Mucosa of descending colon (tissue), 3 donors: ENCODE results near the gene INHBB. TPM values are rescaled to one million over a fixed set of nuclear protein-coding genes. Genes with fewer than 3 reads are reported as not detected.

Experiments used
- ATAC-seq: fragments of 200-7000 bp; cut with Tn5 transposase; one replicate; pipeline ENCODE4 v1.9.1; 2020; ENCODE audit warnings: mild to moderate bottlenecking, moderate library complexity
- DNase-seq, 3 donors: peaks; one replicate each; pipeline ENCODE4 v3.0.0-alpha.2; 2020
- H3K36me3 ChIP-seq: fragments of 200-600 bp; one replicate; pipeline ENCODE4 v1.8.0; 2021; ENCODE audit warnings: low read depth, mild to moderate bottlenecking
- H3K4me1 ChIP-seq: fragments of 200-600 bp; one replicate; pipeline ENCODE4 v1.8.0; 2021; ENCODE audit warnings: low read depth, mild to moderate bottlenecking
- H3K4me3 ChIP-seq: fragments of 200-600 bp; one replicate; pipeline ENCODE4 v1.8.0; 2021; ENCODE audit warnings: mild to moderate bottlenecking
- H3K9me3 ChIP-seq: fragments of 200-600 bp; one replicate; pipeline ENCODE4 v1.8.0; 2021; ENCODE audit warnings: mild to moderate bottlenecking
- intact Hi-C, 2 donors: fragments of 100-400 bp; cut with DNase I in 1 of 2; cut with micrococcal nuclease in 1 of 2; formaldehyde crosslinking; loops; one replicate each; pipeline versions ENCODE4 v1.11.0 to v1.11.1; 2022; cut with DNase I, micrococcal nuclease
- total RNA-seq, 3 donors: library from RNA; stranded (reverse); fragmentation: NEBNext Ultra II Directional in 2 of 3; extraction: Animal tissue kit (Norgen Biotek cat#: 25700) in 2 of 3; gene quantifications; one replicate each; pipeline versions ENCODE4 v1.2.1 to v1.2.4, GENCODE V29; 2021 to 2023
- TF ChIP-seq, protein P1 (sequence below): fragments of 200-600 bp; IDR thresholded peaks from one replicate; pipeline ENCODE4 v1.8.0; 2022; ENCODE audit warnings: antibody characterized with exemption, mild to moderate bottlenecking
- donor health status: DM: no; HTN: no; CAD: no; lungs with moderate emphysema.
- donor health status: DM: no; HTN: no; CAD: no.
- donor health status: DM: no; HTN: yes; CAD: no.

INHBB gene
- total RNA-seq, 3 donors from 2014 or later = 0.10 to 0.92 (median 0.29) TPM

DNA sequence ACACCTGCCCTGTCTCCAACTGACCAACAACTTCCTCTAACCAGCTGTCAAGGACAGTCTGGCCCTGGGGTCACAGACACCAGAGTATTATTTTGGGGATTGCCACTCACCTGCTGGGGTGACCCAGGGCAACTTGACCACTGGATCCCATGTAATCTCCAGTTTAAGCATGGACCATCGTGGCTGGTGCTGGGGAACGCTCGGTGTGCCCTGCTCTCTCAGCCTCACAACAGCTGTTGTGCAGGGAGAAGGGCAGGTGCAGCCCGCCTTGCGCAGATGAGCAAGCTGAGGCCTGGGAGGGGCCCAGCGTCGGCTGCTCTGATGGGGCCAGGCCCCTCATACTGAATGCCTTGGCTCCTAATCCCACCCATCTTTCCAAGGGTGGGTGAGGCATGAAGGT lies 21.0 kb upstream of the INHBB start:
- DNase-seq (no peak), ATAC-seq (no peak)
- no peaks in the 10 kb centered on the region for H3K36me3 ChIP-seq
- TF ChIP-seq, protein P1, sequence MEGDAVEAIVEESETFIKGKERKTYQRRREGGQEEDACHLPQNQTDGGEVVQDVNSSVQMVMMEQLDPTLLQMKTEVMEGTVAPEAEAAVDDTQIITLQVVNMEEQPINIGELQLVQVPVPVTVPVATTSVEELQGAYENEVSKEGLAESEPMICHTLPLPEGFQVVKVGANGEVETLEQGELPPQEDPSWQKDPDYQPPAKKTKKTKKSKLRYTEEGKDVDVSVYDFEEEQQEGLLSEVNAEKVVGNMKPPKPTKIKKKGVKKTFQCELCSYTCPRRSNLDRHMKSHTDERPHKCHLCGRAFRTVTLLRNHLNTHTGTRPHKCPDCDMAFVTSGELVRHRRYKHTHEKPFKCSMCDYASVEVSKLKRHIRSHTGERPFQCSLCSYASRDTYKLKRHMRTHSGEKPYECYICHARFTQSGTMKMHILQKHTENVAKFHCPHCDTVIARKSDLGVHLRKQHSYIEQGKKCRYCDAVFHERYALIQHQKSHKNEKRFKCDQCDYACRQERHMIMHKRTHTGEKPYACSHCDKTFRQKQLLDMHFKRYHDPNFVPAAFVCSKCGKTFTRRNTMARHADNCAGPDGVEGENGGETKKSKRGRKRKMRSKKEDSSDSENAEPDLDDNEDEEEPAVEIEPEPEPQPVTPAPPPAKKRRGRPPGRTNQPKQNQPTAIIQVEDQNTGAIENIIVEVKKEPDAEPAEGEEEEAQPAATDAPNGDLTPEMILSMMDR = no peak
- H3K4me3 ChIP-seq = no peak overlapping the region
- intact Hi-C loops = no loop called here
- H3K9me3 ChIP-seq = no peaks in the 10 kb centered on the region
- no peaks in the 10 kb centered on the region for H3K4me1 ChIP-seq

DNA sequence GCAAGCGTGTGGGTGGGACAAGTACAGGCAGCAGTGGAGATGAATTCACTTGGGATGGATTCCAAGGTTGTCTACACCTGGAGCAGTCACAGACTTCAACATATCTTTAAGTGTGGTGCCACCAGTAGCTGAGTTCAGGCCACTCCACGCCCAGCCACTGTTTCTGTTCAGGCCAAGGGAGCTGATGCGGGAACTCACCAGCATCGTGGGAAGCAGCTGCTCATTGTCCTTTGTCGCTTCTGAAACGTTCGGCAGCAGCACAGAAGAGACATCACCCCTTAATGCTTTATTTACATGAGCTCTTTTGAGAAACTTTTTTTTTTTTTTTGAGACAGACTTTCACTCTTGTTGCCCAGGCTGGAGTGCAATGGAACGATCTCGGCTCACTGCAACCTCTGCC lies 19.9 kb upstream of the INHBB start:
- TF ChIP-seq, protein P1 = no peak
- H3K4me3 ChIP-seq = no peak overlapping the region
- no peaks in the 10 kb centered on the region for H3K9me3 ChIP-seq
- no peaks in the 10 kb centered on the region for H3K36me3 ChIP-seq
- H3K4me1 ChIP-seq = no peaks in the 10 kb centered on the region
- intact Hi-C loops = no loop called here
- DNase-seq (peak in 1 of 3 donors; percentile 13), ATAC-seq (no peak)

DNA sequence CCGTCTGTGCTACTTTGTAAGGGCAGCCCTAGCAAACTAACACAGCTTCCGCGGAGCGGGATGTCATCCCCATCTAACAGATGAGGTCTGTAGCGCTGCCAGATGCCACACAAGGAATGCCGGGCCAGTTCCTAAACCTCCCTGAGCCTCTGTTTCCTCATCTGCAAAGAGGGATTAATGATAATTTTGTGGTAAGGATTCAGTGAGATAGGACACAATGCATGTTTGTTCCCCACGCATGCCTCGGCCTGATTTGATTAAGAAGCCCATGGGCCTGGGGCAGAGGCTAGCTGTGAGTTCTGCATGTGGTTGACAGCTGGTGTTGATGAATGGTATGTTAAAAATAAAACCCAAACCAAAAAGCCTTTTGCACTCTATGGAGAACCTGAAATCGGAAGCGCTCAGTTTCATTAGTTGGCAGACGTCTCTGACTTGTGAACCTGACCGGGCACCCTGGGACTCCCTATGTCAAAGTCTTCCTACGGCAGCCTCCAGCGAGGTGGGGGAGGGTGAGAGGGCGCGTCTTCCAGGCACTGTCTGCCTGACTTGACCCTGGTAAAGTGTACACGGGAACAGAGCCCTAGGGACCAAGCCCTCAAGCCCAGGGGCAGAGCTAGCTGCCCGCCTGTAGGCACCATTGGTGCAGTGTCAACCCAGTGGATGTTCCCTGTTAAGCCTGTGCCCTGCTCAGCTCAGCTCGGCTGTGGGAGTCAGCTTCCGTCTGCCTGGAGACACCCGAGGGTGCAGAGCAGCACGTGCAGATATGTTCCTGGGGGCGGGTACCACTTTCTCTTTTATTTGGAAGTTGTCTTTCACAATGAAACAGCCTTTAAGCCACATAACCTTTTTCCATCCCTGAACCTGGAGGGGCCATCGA lies 14.8 kb upstream of the INHBB start:
- Histone ChIP-seq H3K4me3 (no peak overlapping the region), H3K36me3 (no peaks in the 10 kb centered on the region), H3K4me1 (no peaks in the 10 kb centered on the region), H3K9me3 (no peaks in the 10 kb centered on the region)
- ATAC-seq (no peak), DNase-seq (peak in 1 of 3 donors; percentile 18)
- TF ChIP-seq, protein P1 = no peak
- intact Hi-C loops = no loop called here

DNA sequence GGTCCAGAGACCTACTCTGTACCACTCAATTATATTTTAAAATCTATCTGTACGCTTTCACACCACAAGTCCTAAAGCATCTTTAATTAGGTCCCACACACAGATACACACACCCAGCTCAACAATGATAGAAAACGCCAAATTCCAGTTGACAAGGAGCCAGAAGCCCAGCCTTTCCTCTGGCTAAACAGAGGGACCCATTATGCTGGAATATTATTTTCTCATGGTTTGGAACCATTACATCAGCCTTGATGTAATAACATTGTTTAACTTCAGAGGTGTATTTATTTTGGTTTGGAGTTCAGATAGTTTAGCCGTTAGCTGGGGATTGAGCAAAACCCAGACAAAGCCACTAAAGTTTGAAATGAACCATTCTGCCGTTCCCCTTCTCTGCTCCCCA lies 14.0 kb upstream of the INHBB start:
- intact Hi-C loops = no loop called here
- H3K36me3 ChIP-seq = no peaks in the 10 kb centered on the region
- no peaks in the 10 kb centered on the region for H3K4me1 ChIP-seq
- TF ChIP-seq, protein P1 = no peak
- ATAC-seq (no peak), DNase-seq (no peak)
- no peaks in the 10 kb centered on the region for H3K9me3 ChIP-seq
- H3K4me3 ChIP-seq = no peak overlapping the region

DNA sequence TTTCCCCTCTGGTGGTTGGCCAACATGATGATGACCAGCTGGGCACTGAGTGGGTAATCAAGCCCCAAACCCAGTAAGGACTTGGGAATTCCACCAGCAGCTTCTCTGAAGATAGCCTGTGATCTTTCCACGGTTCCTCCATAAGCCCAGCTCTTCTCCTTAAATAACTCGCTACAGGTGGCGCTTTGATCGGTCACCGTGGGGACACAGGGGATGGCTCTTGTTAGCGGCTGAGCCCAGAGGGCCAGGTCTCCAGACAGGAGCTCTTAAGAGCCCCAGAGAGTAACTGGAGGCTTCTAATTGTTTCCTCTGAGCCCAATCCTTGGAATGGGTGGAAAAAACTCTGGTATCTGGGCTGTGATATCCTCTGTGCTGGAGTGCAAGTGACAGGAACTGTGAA lies 13.6 kb upstream of the INHBB start:
- no peaks in the 10 kb centered on the region for H3K36me3 ChIP-seq
- DNase-seq (no peak), ATAC-seq (no peak)
- H3K4me3 ChIP-seq = no peak overlapping the region
- TF ChIP-seq, protein P1 = no peak
- H3K4me1 ChIP-seq = no peaks in the 10 kb centered on the region
- H3K9me3 ChIP-seq = no peaks in the 10 kb centered on the region
- intact Hi-C loops = no loop called here
